ENCODE measurements around the gene PIP4K2A. TPM values are rescaled to one million over a fixed set of nuclear protein-coding genes. Genes with fewer than 3 reads are reported as not detected.

Gene PIP4K2A
- total RNA-seq, 1 donor from 2014 or later = 37.6 TPM

DNA sequence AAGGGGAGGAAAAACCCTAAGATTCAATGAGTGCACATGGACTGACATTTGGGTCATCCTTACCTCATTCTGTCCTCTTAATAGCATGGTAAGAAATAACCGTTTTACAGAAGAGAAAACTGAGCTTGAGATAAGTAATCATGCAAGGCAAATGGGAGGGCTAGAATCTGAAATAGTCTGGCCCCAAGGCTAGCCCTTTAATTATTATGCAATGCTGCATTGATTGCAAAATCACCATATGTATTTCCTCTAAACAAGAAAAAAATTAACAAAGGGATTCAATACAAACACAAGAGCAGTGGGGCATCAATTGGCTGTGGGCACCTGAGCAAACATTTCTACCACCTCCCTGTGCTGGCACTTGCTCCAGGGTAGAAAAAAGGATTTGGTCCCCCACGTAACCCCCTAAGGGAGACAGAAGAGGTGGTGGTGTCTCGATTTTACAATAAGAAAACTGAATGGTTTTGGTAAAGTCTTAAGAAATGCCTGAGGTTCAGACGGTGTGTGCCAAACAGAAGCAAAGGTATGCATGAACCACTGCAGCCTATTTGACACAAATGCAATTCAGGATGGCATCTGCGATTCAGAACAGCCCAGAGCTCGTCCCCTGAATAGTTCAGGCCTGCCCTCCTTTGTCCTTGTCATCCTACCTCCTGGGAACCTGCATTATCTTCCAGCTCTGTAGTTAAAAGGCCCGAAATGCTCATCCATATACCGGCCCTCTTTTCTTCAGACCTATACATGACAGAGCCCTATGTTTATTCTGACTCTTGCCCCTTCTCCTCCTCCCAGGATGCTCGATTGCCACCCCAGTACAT, 23.6 kb downstream of the PIP4K2A start:
- DNase-seq (ENCODE audit: low spot score in 2 of 2, unreplicated experiment in 2 of 2) = no peak
- Mint-ChIP-seq H3K4me1 (peaks cover 5% of the 10 kb centered on the region), H3K27me3 (ENCODE audit: low read depth) (no peaks in the 10 kb centered on the region), H3K36me3 (peaks cover 15% of the 10 kb centered on the region), H3K27ac (no peak overlapping the region), H3K4me3 (no peak overlapping the region), H3K9me3 (peaks cover 14% of the 10 kb centered on the region)
- TF ChIP-seq, protein P1, sequence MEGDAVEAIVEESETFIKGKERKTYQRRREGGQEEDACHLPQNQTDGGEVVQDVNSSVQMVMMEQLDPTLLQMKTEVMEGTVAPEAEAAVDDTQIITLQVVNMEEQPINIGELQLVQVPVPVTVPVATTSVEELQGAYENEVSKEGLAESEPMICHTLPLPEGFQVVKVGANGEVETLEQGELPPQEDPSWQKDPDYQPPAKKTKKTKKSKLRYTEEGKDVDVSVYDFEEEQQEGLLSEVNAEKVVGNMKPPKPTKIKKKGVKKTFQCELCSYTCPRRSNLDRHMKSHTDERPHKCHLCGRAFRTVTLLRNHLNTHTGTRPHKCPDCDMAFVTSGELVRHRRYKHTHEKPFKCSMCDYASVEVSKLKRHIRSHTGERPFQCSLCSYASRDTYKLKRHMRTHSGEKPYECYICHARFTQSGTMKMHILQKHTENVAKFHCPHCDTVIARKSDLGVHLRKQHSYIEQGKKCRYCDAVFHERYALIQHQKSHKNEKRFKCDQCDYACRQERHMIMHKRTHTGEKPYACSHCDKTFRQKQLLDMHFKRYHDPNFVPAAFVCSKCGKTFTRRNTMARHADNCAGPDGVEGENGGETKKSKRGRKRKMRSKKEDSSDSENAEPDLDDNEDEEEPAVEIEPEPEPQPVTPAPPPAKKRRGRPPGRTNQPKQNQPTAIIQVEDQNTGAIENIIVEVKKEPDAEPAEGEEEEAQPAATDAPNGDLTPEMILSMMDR (IDR thresholded peaks at IDR 0.05; ENCODE audit: unreplicated experiment) = no peak

DNA sequence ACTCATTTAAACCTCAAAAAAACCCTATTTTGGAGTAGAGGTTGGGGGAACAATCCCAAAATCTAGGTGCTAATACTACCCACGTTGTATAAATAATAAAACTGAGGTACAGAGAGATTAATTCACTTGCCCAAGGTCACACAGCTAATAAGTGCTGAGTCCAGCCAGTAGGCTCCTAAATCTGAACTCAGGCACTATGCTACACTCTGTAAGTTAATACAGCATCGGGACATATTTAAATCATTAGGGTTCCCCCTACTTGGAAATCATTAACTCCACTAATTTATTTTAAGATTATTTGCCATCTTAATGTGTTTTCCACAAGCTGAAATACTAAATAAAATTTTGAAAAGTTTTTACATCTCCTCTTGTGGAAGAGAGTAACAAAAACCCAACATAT, 24.2 kb downstream of the PIP4K2A start:
- no peaks in the 10 kb centered on the region for H3K27me3 Mint-ChIP-seq (ENCODE audit: low read depth)
- H3K4me3 Mint-ChIP-seq = no peak overlapping the region
- no peak overlapping the region for H3K27ac Mint-ChIP-seq
- H3K4me1 Mint-ChIP-seq = peaks cover 5% of the 10 kb centered on the region
- H3K36me3 Mint-ChIP-seq = peaks cover 15% of the 10 kb centered on the region
- H3K9me3 Mint-ChIP-seq = peaks cover 14% of the 10 kb centered on the region
- TF ChIP-seq, protein P1 (IDR thresholded peaks at IDR 0.05; ENCODE audit: unreplicated experiment) = no peak
- no peak for DNase-seq (ENCODE audit: low spot score in 2 of 2, unreplicated experiment in 2 of 2)

DNA sequence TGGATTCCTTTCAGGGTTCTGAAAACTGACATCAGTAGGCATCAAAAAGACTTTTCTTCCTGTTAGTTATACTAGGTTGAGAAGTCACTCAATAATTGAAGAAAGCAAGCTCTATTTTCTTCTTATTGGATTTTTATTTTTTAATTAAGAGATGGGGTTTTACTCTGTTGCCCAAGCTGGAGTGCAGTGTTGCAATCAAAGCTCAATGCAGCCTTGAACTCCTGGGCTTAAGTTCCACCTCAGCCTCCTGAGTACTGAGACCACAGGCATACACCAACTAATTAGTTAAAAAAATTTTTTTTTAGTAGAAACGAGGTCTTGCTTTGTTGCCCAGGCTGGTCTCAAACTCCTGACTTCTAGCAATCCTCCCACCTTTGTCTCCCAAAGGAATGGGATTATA, 28.0 kb downstream of the PIP4K2A start:
- H3K27me3 Mint-ChIP-seq (ENCODE audit: low read depth) = no peaks in the 10 kb centered on the region
- TF ChIP-seq, protein P1 (IDR thresholded peaks at IDR 0.05; ENCODE audit: unreplicated experiment) = no peak
- peaks cover 37% of the 10 kb centered on the region for H3K4me1 Mint-ChIP-seq
- peaks cover 9% of the 10 kb centered on the region for H3K9me3 Mint-ChIP-seq
- DNase-seq (ENCODE audit: low spot score in 2 of 2, unreplicated experiment in 2 of 2) = no peak
- no peak overlapping the region for H3K4me3 Mint-ChIP-seq
- H3K27ac Mint-ChIP-seq = no peak overlapping the region
- H3K36me3 Mint-ChIP-seq = peaks cover 9% of the 10 kb centered on the region

DNA sequence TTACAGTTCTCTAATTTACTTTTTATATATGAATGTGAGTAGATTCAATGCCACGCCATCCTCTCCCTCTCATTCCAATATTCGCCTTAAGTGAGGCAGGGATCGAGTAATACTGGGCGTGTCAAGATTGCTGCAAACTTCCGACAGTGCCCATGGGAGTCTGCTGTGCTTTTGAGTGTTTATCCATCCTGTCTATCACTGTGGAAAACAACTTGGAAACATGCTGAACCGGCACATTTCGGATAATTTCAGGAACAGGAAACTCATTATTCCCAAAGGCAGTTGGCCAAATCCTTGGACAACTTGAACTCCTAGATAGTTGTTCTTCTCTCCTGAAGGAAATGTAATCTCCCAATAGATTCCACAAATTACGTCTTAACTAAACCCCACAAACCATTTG, 28.5 kb downstream of the PIP4K2A start:
- Mint-ChIP-seq H3K9me3 (peaks cover 9% of the 10 kb centered on the region), H3K36me3 (peaks cover 9% of the 10 kb centered on the region), H3K27me3 (ENCODE audit: low read depth) (no peaks in the 10 kb centered on the region), H3K27ac (no peak overlapping the region), H3K4me3 (no peak overlapping the region), H3K4me1 (peaks cover 37% of the 10 kb centered on the region)
- no peak for DNase-seq (ENCODE audit: low spot score in 2 of 2, unreplicated experiment in 2 of 2)
- TF ChIP-seq, protein P1 (IDR thresholded peaks at IDR 0.05; ENCODE audit: unreplicated experiment) = no peak

DNA sequence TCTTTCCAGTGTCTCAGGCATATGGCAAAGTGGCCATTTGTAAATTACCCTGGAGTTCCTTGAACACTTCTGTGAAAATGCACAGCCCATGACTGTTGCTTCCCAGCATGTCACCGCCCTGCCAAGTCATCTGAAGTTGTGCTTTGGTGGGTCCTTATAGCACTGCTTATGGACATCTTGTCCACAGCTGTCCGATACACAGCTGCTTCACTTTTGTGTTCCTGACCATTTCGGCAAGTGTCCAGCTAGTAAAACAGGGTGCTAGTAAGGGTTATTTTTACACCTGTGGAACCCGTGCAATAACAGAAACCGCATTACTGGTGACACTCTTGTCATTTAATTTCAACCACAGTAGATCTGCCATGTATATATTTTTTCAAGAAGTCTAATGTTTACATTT, 29.7 kb downstream of the PIP4K2A start:
- Mint-ChIP-seq H3K36me3 (peaks cover 9% of the 10 kb centered on the region), H3K9me3 (peaks cover 9% of the 10 kb centered on the region), H3K4me3 (no peak overlapping the region), H3K4me1 (peaks cover 37% of the 10 kb centered on the region), H3K27me3 (ENCODE audit: low read depth) (no peaks in the 10 kb centered on the region), H3K27ac (peak overlapping the region; percentile 66)
- TF ChIP-seq, protein P1 (IDR thresholded peaks at IDR 0.05; ENCODE audit: unreplicated experiment) = no peak
- no peak for DNase-seq (ENCODE audit: low spot score in 2 of 2, unreplicated experiment in 2 of 2)
